HEK293 (cell line): ENCODE results near the gene KRTAP3-1.

Experiments
- CTCF ChIP-seq: fragments of 450-650 bp; formaldehyde crosslinking; IDR thresholded peaks from 2 replicates; pipeline ENCODE4 v1.5.1; 2016; ENCODE audit warnings: missing biosample characterization, missing genetic modification characterization
- EGR2 ChIP-seq: fragments of 450-650 bp; formaldehyde crosslinking; IDR thresholded peaks from 2 replicates; pipeline ENCODE4 v1.5.1; 2016; ENCODE audit warnings: low read depth, missing biosample characterization, missing genetic modification characterization
- GLI2 ChIP-seq: fragments of 450-650 bp; formaldehyde crosslinking; IDR thresholded peaks from 2 replicates; pipeline ENCODE4; 2017; ENCODE audit warnings: missing biosample characterization, missing genetic modification characterization, low read depth, borderline replicate concordance
- GLI4 ChIP-seq: fragments of 450-650 bp; formaldehyde crosslinking; IDR thresholded peaks from 2 replicates; pipeline ENCODE4 v1.5.1; 2016; ENCODE audit warnings: missing biosample characterization, missing genetic modification characterization
- MYNN ChIP-seq: fragments of 450-650 bp; formaldehyde crosslinking; IDR thresholded peaks from 2 replicates; pipeline ENCODE4 v1.5.1; 2016; ENCODE audit warnings: missing biosample characterization, missing genetic modification characterization, borderline replicate concordance
- SETDB1 ChIP-seq: IDR thresholded peaks from one replicate; pipeline ENCODE4 v1.6.1; 2017; ENCODE audit warnings: mild to moderate bottlenecking, low read length, moderate library complexity, mixed read lengths; ENCODE audit not compliant: insufficient read length
- ZNF138 ChIP-seq: fragments of 450-650 bp; formaldehyde crosslinking; IDR thresholded peaks from 2 replicates; pipeline ENCODE4 v1.5.1; 2016; ENCODE audit warnings: missing biosample characterization, missing genetic modification characterization, borderline replicate concordance
- ZNF394 ChIP-seq: fragments of 450-650 bp; formaldehyde crosslinking; IDR thresholded peaks from 2 replicates; pipeline ENCODE4 v1.5.1; 2016; ENCODE audit warnings: missing biosample characterization, missing genetic modification characterization, mild to moderate bottlenecking, moderate library complexity, borderline replicate concordance
- ZNF501 ChIP-seq: fragments of 450-650 bp; formaldehyde crosslinking; IDR thresholded peaks from 2 replicates; pipeline ENCODE4 v1.5.1; 2016; ENCODE audit warnings: missing biosample characterization, missing genetic modification characterization
- ZNF549 ChIP-seq: fragments of 450-650 bp; IDR thresholded peaks from 2 replicates; pipeline ENCODE4 v1.5.1; 2018; ENCODE audit warnings: missing biosample characterization, missing genetic modification characterization, mild to moderate bottlenecking, inconsistent platforms, moderate library complexity
- TF ChIP-seq, protein P1 (sequence below): fragments of 450-650 bp; formaldehyde crosslinking; IDR thresholded peaks from 2 replicates; pipeline ENCODE4 v1.5.1; 2016; ENCODE audit warnings: missing biosample characterization, missing genetic modification characterization
- TF ChIP-seq, protein P2 (sequence below): fragments of 450-650 bp; formaldehyde crosslinking; IDR thresholded peaks from 2 replicates; pipeline ENCODE4 v1.5.1; 2016; ENCODE audit warnings: missing biosample characterization, missing genetic modification characterization
- TF ChIP-seq, protein P3 (sequence below): fragments of 450-650 bp; formaldehyde crosslinking; IDR thresholded peaks from 2 replicates; pipeline ENCODE4 v1.5.1; 2016; ENCODE audit warnings: missing biosample characterization, missing genetic modification characterization

GRCh38 chr17:41009301-41009760 is 403 bp upstream of the KRTAP3-1 start:
- TF ChIP-seq CTCF (tag by site-specific recombination) = no peak
- TF ChIP-seq EGR2 (tag by site-specific recombination) = no peak
- no peak for TF ChIP-seq SETDB1
- TF ChIP-seq ZNF549 (tag by site-specific recombination) = no peak
- TF ChIP-seq, protein P1, sequence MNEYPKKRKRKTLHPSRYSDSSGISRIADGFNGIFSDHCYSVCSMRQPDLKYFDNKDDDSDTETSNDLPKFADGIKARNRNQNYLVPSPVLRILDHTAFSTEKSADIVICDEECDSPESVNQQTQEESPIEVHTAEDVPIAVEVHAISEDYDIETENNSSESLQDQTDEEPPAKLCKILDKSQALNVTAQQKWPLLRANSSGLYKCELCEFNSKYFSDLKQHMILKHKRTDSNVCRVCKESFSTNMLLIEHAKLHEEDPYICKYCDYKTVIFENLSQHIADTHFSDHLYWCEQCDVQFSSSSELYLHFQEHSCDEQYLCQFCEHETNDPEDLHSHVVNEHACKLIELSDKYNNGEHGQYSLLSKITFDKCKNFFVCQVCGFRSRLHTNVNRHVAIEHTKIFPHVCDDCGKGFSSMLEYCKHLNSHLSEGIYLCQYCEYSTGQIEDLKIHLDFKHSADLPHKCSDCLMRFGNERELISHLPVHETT (tag by site-specific recombination) = no peak
- TF ChIP-seq, protein P2, sequence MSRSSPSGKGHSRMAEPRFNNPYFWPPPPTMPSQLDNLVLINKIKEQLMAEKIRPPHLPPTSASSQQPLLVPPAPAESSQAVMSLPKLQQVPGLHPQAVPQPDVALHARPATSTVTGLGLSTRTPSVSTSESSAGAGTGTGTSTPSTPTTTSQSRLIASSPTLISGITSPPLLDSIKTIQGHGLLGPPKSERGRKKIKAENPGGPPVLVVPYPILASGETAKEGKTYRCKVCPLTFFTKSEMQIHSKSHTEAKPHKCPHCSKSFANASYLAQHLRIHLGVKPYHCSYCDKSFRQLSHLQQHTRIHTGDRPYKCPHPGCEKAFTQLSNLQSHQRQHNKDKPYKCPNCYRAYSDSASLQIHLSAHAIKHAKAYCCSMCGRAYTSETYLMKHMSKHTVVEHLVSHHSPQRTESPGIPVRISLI (tag by site-specific recombination) = no peak
- TF ChIP-seq, protein P3, sequence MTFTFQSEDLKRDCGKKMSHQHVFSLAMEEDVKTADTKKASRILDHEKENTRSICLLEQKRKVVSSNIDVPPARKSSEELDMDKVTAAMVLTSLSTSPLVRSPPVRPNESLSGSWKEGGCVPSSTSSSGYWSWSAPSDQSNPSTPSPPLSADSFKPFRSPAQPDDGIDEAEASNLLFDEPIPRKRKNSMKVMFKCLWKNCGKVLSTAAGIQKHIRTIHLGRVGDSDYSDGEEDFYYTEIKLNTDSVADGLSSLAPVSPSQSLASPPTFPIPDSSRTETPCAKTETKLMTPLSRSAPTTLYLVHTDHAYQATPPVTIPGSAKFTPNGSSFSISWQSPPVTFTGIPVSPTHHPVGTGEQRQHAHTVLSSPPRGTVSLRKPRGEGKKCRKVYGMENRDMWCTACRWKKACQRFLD (tag by site-specific recombination) = no peak
- no peak for TF ChIP-seq ZNF394 (tag by site-specific recombination)
- TF ChIP-seq GLI2 (tag by site-specific recombination) = no peak
- TF ChIP-seq GLI4 (tag by site-specific recombination) = no peak
- TF ChIP-seq MYNN (tag by site-specific recombination) = no peak
- no peak for TF ChIP-seq ZNF501 (tag by site-specific recombination)
- TF ChIP-seq ZNF138 (tag by site-specific recombination) = no peak
